ENCODE data around the gene SPRY1. TPM values are rescaled to one million over a fixed set of nuclear protein-coding genes. Genes with fewer than 3 reads are reported as not detected.

Gene SPRY1
- total and polyA plus RNA-seq, 8 donors = 84.8 to 126 (median 97.6) TPM

DNA sequence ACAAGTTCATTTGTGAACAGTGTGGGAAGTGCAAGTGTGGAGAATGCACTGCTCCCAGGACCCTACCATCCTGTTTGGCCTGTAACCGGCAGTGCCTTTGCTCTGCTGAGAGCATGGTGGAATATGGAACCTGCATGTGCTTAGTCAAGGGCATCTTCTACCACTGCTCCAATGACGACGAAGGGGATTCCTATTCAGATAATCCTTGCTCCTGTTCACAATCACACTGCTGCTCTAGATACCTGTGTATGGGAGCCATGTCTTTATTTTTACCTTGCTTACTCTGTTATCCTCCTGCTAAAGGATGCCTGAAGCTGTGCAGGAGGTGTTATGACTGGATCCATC, 5.5 kb downstream of the SPRY1 start:
- intact Hi-C loops (cut with DNase I) = loop anchor here in 1 of 2 donors (5.0 to 10.0 kb wide), 2 partner anchors 253 to 715 kb away; no protein-coding TSS in a partner anchor
- H3K4me1 ChIP-seq = peaks cover 3 to 12% of the 10 kb centered on the region in 2 donors
- H3K27me3 ChIP-seq = peaks cover 0 to 24% of the 10 kb centered on the region in 2 donors
- H3K9me3 ChIP-seq = no peaks in the 10 kb centered on the region
- H3K36me3 ChIP-seq = peaks cover 0 to 26% of the 10 kb centered on the region in 2 donors
- DNase-seq (no peak), ATAC-seq (no peak)
- H3K4me3 ChIP-seq = peak overlapping the region in 1 of 2 donors; percentile 73
- TF ChIP-seq, protein P1, sequence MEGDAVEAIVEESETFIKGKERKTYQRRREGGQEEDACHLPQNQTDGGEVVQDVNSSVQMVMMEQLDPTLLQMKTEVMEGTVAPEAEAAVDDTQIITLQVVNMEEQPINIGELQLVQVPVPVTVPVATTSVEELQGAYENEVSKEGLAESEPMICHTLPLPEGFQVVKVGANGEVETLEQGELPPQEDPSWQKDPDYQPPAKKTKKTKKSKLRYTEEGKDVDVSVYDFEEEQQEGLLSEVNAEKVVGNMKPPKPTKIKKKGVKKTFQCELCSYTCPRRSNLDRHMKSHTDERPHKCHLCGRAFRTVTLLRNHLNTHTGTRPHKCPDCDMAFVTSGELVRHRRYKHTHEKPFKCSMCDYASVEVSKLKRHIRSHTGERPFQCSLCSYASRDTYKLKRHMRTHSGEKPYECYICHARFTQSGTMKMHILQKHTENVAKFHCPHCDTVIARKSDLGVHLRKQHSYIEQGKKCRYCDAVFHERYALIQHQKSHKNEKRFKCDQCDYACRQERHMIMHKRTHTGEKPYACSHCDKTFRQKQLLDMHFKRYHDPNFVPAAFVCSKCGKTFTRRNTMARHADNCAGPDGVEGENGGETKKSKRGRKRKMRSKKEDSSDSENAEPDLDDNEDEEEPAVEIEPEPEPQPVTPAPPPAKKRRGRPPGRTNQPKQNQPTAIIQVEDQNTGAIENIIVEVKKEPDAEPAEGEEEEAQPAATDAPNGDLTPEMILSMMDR (IDR thresholded peaks at IDR 0.05) = no peak
- peak overlapping the region; percentile 29 to 95 for H3K27ac ChIP-seq

DNA sequence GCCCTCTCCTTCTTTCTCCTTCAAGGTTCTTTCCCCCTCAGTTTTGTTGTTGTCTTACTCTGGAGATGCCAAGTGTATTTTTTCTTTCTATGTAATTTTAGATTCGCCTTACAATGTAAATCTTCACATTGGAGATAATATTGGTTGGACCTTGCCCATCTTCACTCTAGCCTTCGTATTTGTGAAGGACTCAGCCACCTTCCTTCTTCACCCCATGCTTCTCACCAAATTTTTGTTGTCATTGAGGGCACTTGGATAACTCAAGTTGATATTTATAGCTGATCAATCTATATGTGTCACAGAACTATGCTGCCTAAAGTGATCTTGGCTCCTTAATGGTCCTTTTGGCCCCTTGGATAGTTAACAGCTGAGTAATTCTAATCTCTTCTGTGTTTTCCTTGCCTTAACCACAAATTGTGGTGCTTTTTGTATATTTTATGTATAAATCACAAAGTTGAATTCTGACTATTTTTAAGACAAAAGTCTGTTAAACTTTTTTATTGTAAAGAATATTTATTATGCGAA, 6.5 kb downstream of the SPRY1 start:
- ATAC-seq (no peak), DNase-seq (no peak)
- H3K27ac ChIP-seq = peak overlapping the region in 1 of 2 donors; percentile 9
- peak overlapping the region in 1 of 2 donors; percentile 73 for H3K4me3 ChIP-seq
- intact Hi-C loops (cut with DNase I) = loop anchor here in 1 of 2 donors (5.0 to 10.0 kb wide), 2 partner anchors 252 to 714 kb away; no protein-coding TSS in a partner anchor
- no peaks in the 10 kb centered on the region for H3K9me3 ChIP-seq
- TF ChIP-seq, protein P1 (IDR thresholded peaks at IDR 0.05) = no peak
- H3K27me3 ChIP-seq = peaks cover 0 to 14% of the 10 kb centered on the region in 2 donors
- H3K36me3 ChIP-seq = peaks cover 0 to 26% of the 10 kb centered on the region in 2 donors
- H3K4me1 ChIP-seq = peaks cover 3 to 6% of the 10 kb centered on the region in 2 donors

DNA sequence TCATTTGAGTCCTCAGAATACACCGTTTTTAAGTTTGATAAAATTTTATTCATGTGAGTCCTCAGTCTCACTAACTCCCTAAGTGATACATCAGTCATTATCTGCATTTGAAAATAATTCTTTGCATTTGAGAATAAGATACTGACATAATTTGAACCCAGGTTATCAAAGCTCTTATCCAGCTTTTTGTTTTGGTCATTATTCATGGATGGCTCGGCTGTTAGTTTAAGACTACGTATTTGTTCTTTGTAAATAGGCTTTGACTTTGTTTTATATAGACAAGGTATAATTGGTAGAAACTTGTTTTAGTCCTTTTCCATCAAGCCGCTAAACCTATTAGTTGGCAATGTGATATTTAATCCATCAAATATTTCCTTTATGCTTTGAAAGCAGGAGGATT, 7.9 kb downstream of the SPRY1 start:
- no peak for DNase-seq
- Histone ChIP-seq H3K4me1 (peaks cover 3 to 6% of the 10 kb centered on the region in 2 donors), H3K36me3 (peaks cover 0 to 26% of the 10 kb centered on the region in 2 donors), H3K9me3 (no peaks in the 10 kb centered on the region), H3K27ac (peak overlapping the region in 1 of 2 donors; percentile 52), H3K27me3 (peaks cover 0 to 2% of the 10 kb centered on the region in 2 donors), H3K4me3 (peak overlapping the region in 1 of 2 donors; percentile 2)
- ATAC-seq = no peak
- TF ChIP-seq, protein P1 (IDR thresholded peaks at IDR 0.05) = no peak
- intact Hi-C loops (cut with DNase I) = loop anchor here in 1 of 2 donors (5.0 to 10.0 kb wide), 2 partner anchors 250 to 713 kb away; no protein-coding TSS in a partner anchor

DNA sequence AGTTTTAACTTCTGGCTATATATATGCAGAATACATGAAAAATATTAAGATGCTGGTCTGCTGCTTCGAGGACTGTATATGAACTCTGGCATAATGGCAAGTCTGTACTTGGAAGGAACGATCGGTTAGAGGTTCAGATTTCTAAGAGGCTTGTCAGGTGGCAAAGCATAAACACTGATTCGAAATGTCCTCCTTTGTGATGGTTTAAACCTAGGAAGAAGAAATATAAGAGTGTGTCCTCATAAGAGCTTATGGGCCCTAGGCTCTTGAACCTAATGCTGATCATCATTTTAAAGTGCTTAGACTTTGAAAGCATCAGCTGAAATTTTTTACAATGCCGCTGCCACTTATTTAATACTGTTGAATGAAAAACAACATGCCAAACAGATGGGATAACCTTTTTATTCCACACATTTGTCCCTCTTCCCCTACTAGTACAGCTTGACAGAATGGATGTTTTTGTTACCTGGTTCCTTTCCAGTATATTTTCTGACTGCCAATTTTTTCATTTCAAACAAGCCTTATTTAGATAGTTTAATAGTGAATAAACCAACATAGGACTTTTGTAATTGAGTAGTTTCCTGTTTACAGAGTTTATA, 8.8 kb downstream of the SPRY1 start:
- Histone ChIP-seq H3K27me3 (no peaks in the 10 kb centered on the region), H3K36me3 (peaks cover 0 to 26% of the 10 kb centered on the region in 2 donors), H3K9me3 (no peaks in the 10 kb centered on the region), H3K4me3 (peak overlapping the region in 1 of 2 donors; percentile 2), H3K27ac (peak overlapping the region in 1 of 2 donors; percentile 52), H3K4me1 (peaks cover 3 to 6% of the 10 kb centered on the region in 2 donors)
- TF ChIP-seq, protein P1 (IDR thresholded peaks at IDR 0.05) = no peak
- intact Hi-C loops (cut with DNase I) = loop anchor here in 1 of 2 donors (10.0 kb wide), 1 partner anchor 249 kb away; no protein-coding TSS in a partner anchor
- no peak for DNase-seq
- no peak for ATAC-seq

DNA sequence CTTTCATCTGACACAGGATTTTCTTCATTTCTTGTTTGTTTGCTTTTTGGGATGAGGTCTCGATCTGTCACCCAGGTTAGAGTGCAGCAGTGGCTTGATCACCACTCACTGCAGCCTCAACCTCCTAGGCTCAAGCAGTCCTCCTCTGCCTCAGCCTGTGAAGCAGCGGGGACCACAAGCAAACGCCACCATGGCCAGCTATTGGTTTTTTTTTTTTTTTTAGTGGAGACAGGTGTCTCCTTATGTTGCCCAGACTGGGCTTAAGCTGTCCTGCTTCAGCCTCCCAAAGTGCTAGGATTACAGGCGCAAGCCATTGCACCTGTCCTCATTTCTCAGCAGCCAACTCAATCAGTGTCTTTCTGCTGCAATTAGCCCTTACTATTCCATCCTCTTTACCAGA, 10.3 kb downstream of the SPRY1 start:
- TF ChIP-seq, protein P1 (IDR thresholded peaks at IDR 0.05) = no peak
- no peaks in the 10 kb centered on the region for H3K27me3 ChIP-seq
- no peak for DNase-seq
- no peak for ATAC-seq
- intact Hi-C loops (cut with DNase I) = loop anchor here in 1 of 2 donors (10.0 kb wide), 1 partner anchor 248 kb away; no protein-coding TSS in a partner anchor
- H3K4me3 ChIP-seq = no peak overlapping the region
- peaks cover 3 to 7% of the 10 kb centered on the region in 2 donors for H3K4me1 ChIP-seq
- H3K36me3 ChIP-seq = peaks cover 0 to 21% of the 10 kb centered on the region in 2 donors
- no peak overlapping the region for H3K27ac ChIP-seq
- no peaks in the 10 kb centered on the region for H3K9me3 ChIP-seq

All from left lung (tissue), 10 donors.